Measurements from ENCODE around the gene CDC37.
"Not testable (repeated sequence)": the region's sequence is repeated elsewhere in the genome, so short reads cannot be mapped to it uniquely, and the experiment has no call there.

Gene CDC37

GRCh38 chr19:10419646-10420443, 16.5 kb upstream of the CDC37 start:
- no peak for DNase-seq (ENCODE audit: low read depth in 2 of 2)

GRCh38 chr19:10419200-10419645, 15.9 kb upstream of the CDC37 start:
- no peak for DNase-seq (ENCODE audit: low read depth in 2 of 2)

GRCh38 chr19:10418485-10419199, 15.3 kb upstream of the CDC37 start:
- no peak for DNase-seq (ENCODE audit: low read depth in 2 of 2)

GRCh38 chr19:10418235-10418484, 14.8 kb upstream of the CDC37 start:
- DNase-seq (ENCODE audit: low read depth in 2 of 2): no peak

GRCh38 chr19:10417541-10418234, 14.3 kb upstream of the CDC37 start:
- DNase-seq (ENCODE audit: low read depth in 2 of 2): no peak

- DNase-seq (ENCODE audit: low read depth in 2 of 2): peak; percentile 88 to 97
These were observed 13.3 kb upstream of the CDC37 start for GRCh38 chr19:10416380-10417257.

- DNase-seq (ENCODE audit: low read depth in 2 of 2): no peak
These were observed 12.7 kb upstream of the CDC37 start for GRCh38 chr19:10416083-10416379.

- no peak for DNase-seq (ENCODE audit: low read depth in 2 of 2)
These were observed 9.1 kb upstream of the CDC37 start for GRCh38 chr19:10412257-10412977.

GRCh38 chr19:10411224-10411623, 7.9 kb upstream of the CDC37 start:
- not testable (repeated sequence) for DNase-seq (ENCODE audit: low read depth in 2 of 2)

GRCh38 chr19:10408511-10409283, 5.4 kb upstream of the CDC37 start:
- peak in 1 of 2 donors; percentile 64 for DNase-seq (ENCODE audit: low read depth in 2 of 2)

- no peak for DNase-seq (ENCODE audit: low read depth in 2 of 2)
These were observed 3.8 kb upstream of the CDC37 start for GRCh38 chr19:10407096-10407495.

GRCh38 chr19:10406191-10406590, 2.8 kb upstream of the CDC37 start:
- DNase-seq (ENCODE audit: low read depth in 2 of 2): no peak

- DNase-seq (ENCODE audit: low read depth in 2 of 2): peak in 1 of 2 donors; percentile 58
These were observed 1.8 kb upstream of the CDC37 start for GRCh38 chr19:10404888-10405820.

- no peak for DNase-seq (ENCODE audit: low read depth in 2 of 2)
These were observed 802 bp downstream of the CDC37 start for GRCh38 chr19:10402441-10403038.

- DNase-seq (ENCODE audit: low read depth in 2 of 2): no peak
These were observed 3.5 kb downstream of the CDC37 start for GRCh38 chr19:10399878-10400277.

GRCh38 chr19:10399340-10399739, 4.0 kb downstream of the CDC37 start:
- DNase-seq (ENCODE audit: low read depth in 2 of 2): not testable (repeated sequence)

GRCh38 chr19:10398819-10399218, 4.5 kb downstream of the CDC37 start:
- no peak for DNase-seq (ENCODE audit: low read depth in 2 of 2)

GRCh38 chr19:10395917-10396316, 7.4 kb downstream of the CDC37 start:
- no peak for DNase-seq (ENCODE audit: low read depth in 2 of 2)

- DNase-seq (ENCODE audit: low read depth in 2 of 2): no peak
These were observed 7.9 kb downstream of the CDC37 start for GRCh38 chr19:10395436-10395835.
